Measurements from ENCODE around the gene PHACTR3.

- TF ChIP-seq CTCF (IDR thresholded peaks at IDR 0.05; ENCODE audit: insufficient read depth, low read depth, low read length) (no peak), EZH2 (IDR thresholded peaks at IDR 0.05; ENCODE audit: insufficient read depth, low read length) (no peak)
Observed at GRCh38 chr20:59600472-59600871, 3.9 kb upstream of the PHACTR3 start.

All from astrocyte (in vitro differentiated cells and primary cell).